CD4-positive, alpha-beta memory T cell (primary cell): ENCODE measurements around the gene NRCAM. TPM values are rescaled to one million over a fixed set of nuclear protein-coding genes. Genes with fewer than 3 reads are reported as not detected.

Experiments
- CTCF ChIA-PET: fragments of 350-600 bp; sonication (Branson Sonifier 250); formaldehyde crosslinking; loops from one replicate; lab custom pipeline; 2021; ENCODE audit warnings: inconsistent platforms; ENCODE audit not compliant: partially characterized antibody; lab: Charles Lee
- POLR2A ChIA-PET: fragments of 350-600 bp; sonication (Branson Sonifier 250); formaldehyde crosslinking; loops from one replicate; lab custom pipeline; 2021; ENCODE audit not compliant: partially characterized antibody; lab: Charles Lee
- DNase-seq, 5 donors: peaks; one replicate each; pipeline versions ENCODE4 v3.0.0 to v3.0.0-alpha.2; 2020 to 2022; ENCODE audit warnings: mixed read lengths in 1 of 5
- H3K27ac ChIP-seq: one replicate; pipeline ENCODE4 v1.7.0; 2013; ENCODE audit warnings: low read depth, low read length
- H3K27me3 ChIP-seq: 2 replicates; pipeline ENCODE4 v1.7.0; 2013; ENCODE audit warnings: mild to moderate bottlenecking, low read length, moderate library complexity; ENCODE audit not compliant: insufficient read depth
- H3K36me3 ChIP-seq: 2 replicates; pipeline ENCODE4 v1.7.0; 2013; ENCODE audit warnings: mild to moderate bottlenecking, low read length, moderate library complexity; ENCODE audit not compliant: insufficient read depth
- H3K4me1 ChIP-seq: 2 replicates; pipeline ENCODE4 v1.7.0; 2013; ENCODE audit warnings: mild to moderate bottlenecking, low read length, moderate library complexity; ENCODE audit not compliant: insufficient read depth
- H3K4me3 ChIP-seq, 2 donors: one replicate each; pipeline ENCODE4 v1.7.0; 2013; ENCODE audit warnings: low read length in 2 of 2, mild to moderate bottlenecking in 1 of 2
- H3K9me3 ChIP-seq, 2 donors: one replicate each; pipeline ENCODE4 v1.7.0; 2013; ENCODE audit warnings: low read length in 2 of 2, control low read depth in 1 of 2; ENCODE audit not compliant: control insufficient read depth in 1 of 2
- H3K27ac Mint-ChIP-seq, 7 donors: one replicate each; pipeline ENCODE4 v1.8.0; 2020 to 2021; ENCODE audit warnings: mixed read lengths in 7 of 7, mild to moderate bottlenecking in 6 of 7, inconsistent platforms in 3 of 7, moderate library complexity in 3 of 7
- H3K27me3 Mint-ChIP-seq, 2 donors: one replicate each; pipeline ENCODE4 v1.8.0; 2020 to 2021; ENCODE audit warnings: mixed read lengths in 2 of 2
- H3K36me3 Mint-ChIP-seq, 2 donors: one replicate each; pipeline ENCODE4 v1.8.0; 2020 to 2021; ENCODE audit warnings: mixed read lengths in 2 of 2, inconsistent platforms in 1 of 2, mild to moderate bottlenecking in 1 of 2
- H3K4me1 Mint-ChIP-seq, 4 donors: one replicate each; pipeline ENCODE4 v1.8.0; 2020 to 2021; ENCODE audit warnings: mixed read lengths in 4 of 4, mild to moderate bottlenecking in 1 of 4
- H3K4me3 Mint-ChIP-seq, 8 donors: one replicate each; pipeline ENCODE4 v1.8.0; 2020 to 2021; ENCODE audit warnings: mixed read lengths in 8 of 8, mild to moderate bottlenecking in 7 of 8, moderate library complexity in 6 of 8, inconsistent platforms in 3 of 8
- H3K9me3 Mint-ChIP-seq, 8 donors: one replicate each; pipeline ENCODE4 v1.8.0; 2020 to 2021; ENCODE audit warnings: mixed read lengths in 8 of 8, mild to moderate bottlenecking in 5 of 8, inconsistent platforms in 3 of 8, moderate library complexity in 1 of 8
- intact Hi-C: fragments of 100-400 bp; cut with micrococcal nuclease; formaldehyde crosslinking; loops from one replicate; pipeline ENCODE4 v1.15.1; 2023
- polyA plus RNA-seq, 2 donors: library from polyadenylated mRNA; unstranded; fragments of 300-500 nt; fragmentation: Illumina TruSeq; gene quantifications; one replicate each; pipeline ENCODE4 v1.2.3, GENCODE V29; 2021
- total RNA-seq, 2 experiments: library from RNA; stranded (reverse); gene quantifications; one replicate each; pipeline ENCODE4 v1.2.3, GENCODE V29; 2021

The NRCAM gene
- total and polyA plus RNA-seq, 4 experiments from 2014 or later = 0.22 to 0.41 (median 0.32) TPM; not detected in 1

DNA sequence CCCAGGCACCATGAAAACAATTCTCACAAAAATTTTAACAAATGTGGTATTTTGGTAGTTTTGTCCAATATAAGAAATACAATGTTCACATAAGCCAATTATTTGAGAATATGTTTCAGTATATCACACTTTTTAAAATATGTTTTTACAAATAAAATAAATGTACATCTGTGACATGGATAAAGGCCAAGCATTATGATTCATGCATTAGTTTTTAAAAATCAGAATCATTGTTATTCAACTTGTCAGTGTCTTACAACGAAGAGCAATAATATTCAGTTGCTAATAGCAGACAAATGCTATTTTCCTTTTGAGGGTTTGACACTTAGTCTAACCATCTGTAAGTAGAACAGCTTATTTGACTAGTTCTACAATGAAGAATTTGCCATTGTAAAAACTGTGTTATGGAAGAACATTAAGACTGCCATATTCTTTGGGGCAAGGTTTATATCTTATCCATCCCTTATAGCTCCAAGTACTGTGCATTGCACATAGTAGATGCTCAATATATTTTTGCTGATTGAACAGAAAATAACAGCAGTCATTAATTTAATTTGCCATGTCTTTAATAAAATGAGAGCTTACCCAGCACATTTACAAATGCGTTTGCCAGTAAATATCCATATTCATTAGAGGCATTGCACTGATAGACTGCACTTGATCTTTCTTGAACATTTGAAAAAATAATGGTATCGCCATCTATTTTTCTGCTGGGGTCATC, 258.7 kb downstream of the NRCAM start:
- no peak for DNase-seq
- no peaks in the 10 kb centered on the region for H3K4me1 Mint-ChIP-seq
- H3K36me3 Mint-ChIP-seq = no peaks in the 10 kb centered on the region
- no peaks in the 10 kb centered on the region for H3K36me3 ChIP-seq
- H3K4me3 ChIP-seq = no peak overlapping the region
- H3K27me3 ChIP-seq = no peaks in the 10 kb centered on the region
- no peak overlapping the region for H3K27ac Mint-ChIP-seq
- H3K9me3 ChIP-seq = no peaks in the 10 kb centered on the region
- no peaks in the 10 kb centered on the region for H3K9me3 Mint-ChIP-seq
- H3K4me1 ChIP-seq = no peaks in the 10 kb centered on the region
- intact Hi-C loops = no loop called here
- H3K27me3 Mint-ChIP-seq = peaks cover 0 to 2% of the 10 kb centered on the region in 2 donors
- CTCF ChIA-PET = no interaction called here
- POLR2A ChIA-PET = no interaction called here
- no peak overlapping the region for H3K4me3 Mint-ChIP-seq
- H3K27ac ChIP-seq = no peak overlapping the region

DNA sequence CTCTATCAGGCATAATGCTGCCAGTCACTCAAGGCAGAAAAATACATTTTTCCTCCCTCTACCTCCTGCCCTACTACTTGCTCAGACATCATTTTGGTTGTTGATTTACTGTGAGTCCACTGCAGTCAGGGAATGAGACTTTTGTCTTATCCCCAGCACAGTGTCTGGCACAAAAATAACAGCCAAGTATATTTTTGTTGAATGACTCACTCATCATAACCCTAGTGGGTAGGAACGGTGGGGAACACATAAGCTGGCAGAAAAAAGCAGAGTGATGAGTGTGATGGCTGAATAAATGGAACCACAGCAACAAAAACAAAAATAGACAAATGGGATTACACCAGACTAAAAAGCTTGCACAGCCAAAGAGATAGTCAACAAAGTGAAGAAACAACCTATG, 260.2 kb downstream of the NRCAM start:
- intact Hi-C loops = no loop called here

DNA sequence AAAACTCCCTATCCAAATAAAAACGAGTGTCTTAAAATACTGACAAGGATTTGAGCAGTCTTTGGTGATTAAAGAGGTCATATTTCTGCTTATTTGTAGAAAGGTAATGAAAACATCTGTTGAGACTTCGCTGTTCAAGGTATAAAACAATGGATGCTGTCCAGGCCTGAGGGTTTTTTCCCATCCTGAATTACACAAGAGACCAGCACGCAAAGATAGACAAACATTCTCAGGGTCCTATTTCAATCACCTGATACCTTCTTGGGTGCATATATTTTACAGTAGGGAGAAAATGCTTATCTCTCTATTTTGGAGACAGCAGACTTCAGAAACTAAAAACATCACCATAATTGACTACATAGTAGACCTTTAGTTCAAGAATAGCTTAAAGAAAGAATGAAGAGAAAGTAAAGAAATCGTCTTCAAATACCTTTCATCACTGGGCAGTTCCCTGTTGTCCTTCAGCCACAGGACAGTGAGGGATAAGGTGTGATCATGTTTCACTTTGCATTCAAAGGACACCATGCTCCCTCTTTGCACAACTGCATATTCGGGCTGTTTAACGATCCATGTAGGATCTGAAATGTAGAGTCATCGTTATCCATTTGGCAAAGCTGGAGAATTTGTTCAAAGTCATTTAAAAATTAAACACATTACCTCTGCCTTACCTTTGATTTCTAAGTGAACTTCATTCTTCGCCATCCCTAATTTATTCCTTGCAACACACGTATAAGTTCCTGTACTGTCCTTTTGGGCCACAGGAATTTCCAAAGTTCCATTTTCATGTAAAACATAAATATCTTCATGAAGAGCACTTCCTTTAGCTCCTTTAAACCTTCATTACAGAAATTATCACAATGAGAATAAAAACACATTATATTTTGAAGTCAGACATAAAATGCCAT, 262.4 kb downstream of the NRCAM start:
- no peak overlapping the region for H3K4me3 ChIP-seq
- H3K9me3 Mint-ChIP-seq = peaks cover 0 to 3% (median 0%) of the 10 kb centered on the region in 8 donors
- peaks cover 0 to 2% of the 10 kb centered on the region in 2 donors for H3K27me3 Mint-ChIP-seq
- no peaks in the 10 kb centered on the region for H3K4me1 ChIP-seq
- H3K9me3 ChIP-seq = no peaks in the 10 kb centered on the region
- no peak overlapping the region for H3K4me3 Mint-ChIP-seq
- no peaks in the 10 kb centered on the region for H3K36me3 Mint-ChIP-seq
- H3K27ac Mint-ChIP-seq = no peak overlapping the region
- H3K27me3 ChIP-seq = no peaks in the 10 kb centered on the region
- no peak overlapping the region for H3K27ac ChIP-seq
- ChIA-PET CTCF (no interaction called here), POLR2A (no interaction called here)
- H3K4me1 Mint-ChIP-seq = peaks cover 0 to 1% (median 0%) of the 10 kb centered on the region in 4 donors
- no peaks in the 10 kb centered on the region for H3K36me3 ChIP-seq
- DNase-seq = no peak
- intact Hi-C loops = no loop called here

More for the DNA sequence above, 260.2 kb downstream of the NRCAM start:
- H3K36me3 Mint-ChIP-seq = no peaks in the 10 kb centered on the region
- H3K9me3 Mint-ChIP-seq = no peaks in the 10 kb centered on the region
- no peak for DNase-seq
- H3K27ac Mint-ChIP-seq = no peak overlapping the region
- Histone ChIP-seq H3K36me3 (no peaks in the 10 kb centered on the region), H3K27ac (no peak overlapping the region), H3K4me3 (no peak overlapping the region), H3K9me3 (no peaks in the 10 kb centered on the region), H3K27me3 (no peaks in the 10 kb centered on the region), H3K4me1 (no peaks in the 10 kb centered on the region)
- peaks cover 0 to 2% of the 10 kb centered on the region in 2 donors for H3K27me3 Mint-ChIP-seq
- CTCF ChIA-PET = no interaction called here
- no peaks in the 10 kb centered on the region for H3K4me1 Mint-ChIP-seq
- POLR2A ChIA-PET = no interaction called here
- no peak overlapping the region for H3K4me3 Mint-ChIP-seq

DNA sequence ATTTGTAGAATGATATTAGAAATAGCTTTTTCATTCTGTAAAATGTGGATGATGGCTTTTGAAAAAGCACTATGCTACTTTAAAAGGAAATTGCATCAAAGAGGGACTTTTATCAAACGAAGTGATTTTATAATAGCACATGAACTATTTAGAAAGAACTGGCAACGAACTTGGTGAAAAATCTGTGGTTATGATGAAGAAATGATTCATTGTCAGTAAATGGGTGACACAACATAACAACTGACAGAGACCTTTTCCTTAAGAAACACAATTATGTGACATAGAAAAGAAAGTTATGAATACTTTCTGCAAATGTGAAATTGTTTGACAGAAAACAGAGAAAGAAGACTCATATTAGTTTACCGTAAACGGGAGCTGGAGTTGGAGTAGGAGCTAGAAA, 265.3 kb downstream of the NRCAM start:
- Histone ChIP-seq H3K9me3 (no peaks in the 10 kb centered on the region), H3K4me3 (no peak overlapping the region), H3K27me3 (no peaks in the 10 kb centered on the region), H3K4me1 (no peaks in the 10 kb centered on the region), H3K36me3 (no peaks in the 10 kb centered on the region), H3K27ac (no peak overlapping the region)
- Mint-ChIP-seq H3K36me3 (no peaks in the 10 kb centered on the region), H3K9me3 (peaks cover 0 to 4% (median 0%) of the 10 kb centered on the region in 8 donors), H3K4me3 (no peak overlapping the region), H3K27me3 (peaks cover 0 to 3% of the 10 kb centered on the region in 2 donors), H3K27ac (no peak overlapping the region), H3K4me1 (peaks cover 0 to 1% (median 0%) of the 10 kb centered on the region in 4 donors)
- DNase-seq = no peak
- intact Hi-C loops = no loop called here
- POLR2A ChIA-PET = no interaction called here
- CTCF ChIA-PET = no interaction called here

DNA sequence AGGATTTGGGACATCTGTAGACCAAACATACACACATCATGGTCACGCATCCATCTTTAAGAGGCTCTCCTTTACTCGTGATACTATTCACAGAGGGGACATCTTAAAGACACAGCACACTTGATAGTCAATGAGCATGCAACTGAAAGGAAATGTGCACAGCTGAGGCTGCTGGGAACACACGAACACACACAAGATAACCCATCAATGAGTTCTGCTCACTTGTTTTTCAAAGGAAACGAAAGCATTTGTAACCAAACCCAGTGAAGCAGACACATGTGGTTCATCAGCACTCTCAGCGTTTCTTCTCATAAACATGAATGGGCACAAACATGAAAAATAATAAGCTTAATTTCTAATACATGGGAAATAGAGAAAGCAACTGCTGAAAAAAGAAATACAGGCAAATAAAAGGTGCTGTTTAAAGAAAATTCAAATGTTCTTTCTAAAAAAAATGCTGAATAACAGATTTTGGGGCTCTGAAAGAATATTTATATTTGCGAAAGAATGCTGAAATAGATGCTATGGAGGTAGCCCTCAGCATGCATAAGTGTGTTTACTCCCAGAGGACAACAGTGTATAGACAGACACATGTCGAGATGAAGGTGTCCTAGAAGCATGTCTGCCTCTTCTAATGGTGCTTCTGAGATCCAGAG, 266.4 kb downstream of the NRCAM start:
- Histone ChIP-seq H3K4me1 (no peaks in the 10 kb centered on the region), H3K36me3 (no peaks in the 10 kb centered on the region), H3K9me3 (no peaks in the 10 kb centered on the region), H3K27me3 (no peaks in the 10 kb centered on the region), H3K27ac (no peak overlapping the region), H3K4me3 (no peak overlapping the region)
- Mint-ChIP-seq H3K27ac (no peak overlapping the region), H3K27me3 (peaks cover 0 to 2% of the 10 kb centered on the region in 2 donors), H3K4me3 (no peak overlapping the region), H3K36me3 (no peaks in the 10 kb centered on the region), H3K9me3 (peaks cover 0 to 4% (median 0%) of the 10 kb centered on the region in 8 donors), H3K4me1 (peaks cover 0 to 1% (median 0%) of the 10 kb centered on the region in 4 donors)
- intact Hi-C loops = no loop called here
- DNase-seq = no peak
- POLR2A ChIA-PET = no interaction called here
- CTCF ChIA-PET = no interaction called here

DNA sequence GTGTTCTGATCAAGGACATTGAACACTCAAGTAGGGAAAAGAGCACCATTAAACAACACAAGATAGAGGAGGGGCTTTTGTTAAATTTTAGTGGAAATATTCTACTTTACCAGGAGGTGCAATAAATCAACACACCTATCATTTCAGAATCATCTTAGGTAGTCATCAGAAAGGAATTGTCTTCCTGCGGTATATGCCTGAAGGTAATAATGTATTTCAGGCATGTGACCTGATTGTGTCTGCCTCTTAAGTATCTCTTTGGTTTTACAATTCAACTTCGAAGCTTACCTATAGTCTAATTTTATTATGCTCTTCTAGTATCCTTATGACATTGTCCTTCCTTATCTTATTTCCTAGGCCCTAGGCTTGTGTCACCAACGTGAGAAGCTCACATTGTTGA, 267.5 kb downstream of the NRCAM start:
- Histone ChIP-seq H3K9me3 (no peaks in the 10 kb centered on the region), H3K27me3 (no peaks in the 10 kb centered on the region), H3K36me3 (no peaks in the 10 kb centered on the region), H3K4me1 (no peaks in the 10 kb centered on the region), H3K27ac (no peak overlapping the region), H3K4me3 (no peak overlapping the region)
- Mint-ChIP-seq H3K9me3 (peaks cover 0 to 4% (median 0%) of the 10 kb centered on the region in 8 donors), H3K4me1 (peaks cover 0 to 1% (median 0%) of the 10 kb centered on the region in 4 donors), H3K27me3 (peaks cover 0 to 2% of the 10 kb centered on the region in 2 donors), H3K36me3 (no peaks in the 10 kb centered on the region), H3K27ac (no peak overlapping the region), H3K4me3 (no peak overlapping the region)
- ChIA-PET CTCF (no interaction called here), POLR2A (no interaction called here)
- intact Hi-C loops = no loop called here
- DNase-seq = no peak
